DOHH2 (cell line): Measurements from ENCODE around the gene MYH6.

ENCODE experiments used
- H3F3A ChIP-seq: fragments of 200-600 bp; sonication (generic), shearing (Covaris generic); 2 replicates; pipeline ENCODE4 v1.6.0; 2016; ENCODE audit warnings: antibody characterized with exemption, mild to moderate bottlenecking; ENCODE audit not compliant: control insufficient read depth, insufficient read depth
- H3K27ac ChIP-seq: fragments of 200-600 bp; sonication (generic); 2 replicates; pipeline ENCODE4 v1.5.1; 2014; ENCODE audit warnings: low read depth, mild to moderate bottlenecking, low read length, moderate library complexity
- H3K27me3 ChIP-seq: fragments of 200-600 bp; sonication (generic); 2 replicates; pipeline ENCODE4 v1.6.1; 2014; ENCODE audit warnings: mild to moderate bottlenecking, low read length, mixed read lengths; ENCODE audit not compliant: control insufficient read depth
- H3K36me3 ChIP-seq: fragments of 200-600 bp; sonication (generic); 2 replicates; pipeline ENCODE4 v1.6.1; 2014; ENCODE audit warnings: mild to moderate bottlenecking, low read length, moderate library complexity, mixed read lengths; ENCODE audit not compliant: control insufficient read depth
- H3K4me1 ChIP-seq: fragments of 200-600 bp; sonication (generic); 2 replicates; pipeline ENCODE4 v1.6.1; 2014; ENCODE audit warnings: mild to moderate bottlenecking, low read length, mixed read lengths; ENCODE audit not compliant: control insufficient read depth
- H3K4me2 ChIP-seq: fragments of 200-600 bp; sonication (generic); 2 replicates; pipeline ENCODE4 v1.6.0; 2014; ENCODE audit warnings: mild to moderate bottlenecking, low read length, moderate library complexity
- H3K4me3 ChIP-seq: fragments of 200-600 bp; sonication (generic); 2 replicates; pipeline ENCODE4 v1.5.1; 2014; ENCODE audit warnings: mild to moderate bottlenecking, low read length, mixed read lengths
- H3K79me2 ChIP-seq: fragments of 200-600 bp; sonication (generic); 2 replicates; pipeline ENCODE4 v1.6.1; 2014; ENCODE audit warnings: mild to moderate bottlenecking, low read length, mixed read lengths; ENCODE audit not compliant: control insufficient read depth
- H3K9me2 ChIP-seq: fragments of 200-600 bp; sonication (generic); replicated peaks from 2 replicates; pipeline ENCODE4 v1.6.1; 2014; ENCODE audit warnings: mild to moderate bottlenecking, low read length, mixed read lengths; ENCODE audit not compliant: control insufficient read depth
- H3K9me3 ChIP-seq: fragments of 200-600 bp; sonication (generic); 2 replicates; pipeline ENCODE4 v1.6.1; 2014; ENCODE audit warnings: antibody characterized with exemption, low read length, mixed read lengths; ENCODE audit not compliant: control insufficient read depth, insufficient read depth
- H4K20me1 ChIP-seq: fragments of 200-600 bp; sonication (generic); 2 replicates; pipeline ENCODE4 v1.6.0; 2014; ENCODE audit warnings: low read depth, mild to moderate bottlenecking, antibody characterized with exemption, low read length, moderate library complexity; ENCODE audit not compliant: control insufficient read depth, insufficient read depth
- CTCF ChIP-seq: fragments of 200-600 bp; sonication (generic); IDR thresholded peaks from one replicate; pipeline ENCODE4 v1.5.1; 2014; ENCODE audit warnings: antibody characterized with exemption, mild to moderate bottlenecking, low read depth, low read length; ENCODE audit not compliant: poor library complexity, severe bottlenecking
- EZH2phosphoT487 ChIP-seq: fragments of 200-600 bp; sonication (generic); IDR thresholded peaks from 2 replicates; pipeline ENCODE4 v1.6.1; 2017; ENCODE audit warnings: borderline replicate concordance, mild to moderate bottlenecking, antibody characterized with exemption, low read length, moderate library complexity, mixed read lengths

The MYH6 gene

GRCh38 chr14:23452237-23452636 is 44.2 kb upstream of the MYH6 start:
- H3K27me3 ChIP-seq = peaks cover 11% of the 10 kb centered on the region; the same call in 1 of the 2 replicates
- no peaks in the 10 kb centered on the region for H3K79me2 ChIP-seq
- no peaks in the 10 kb centered on the region for H3K9me2 ChIP-seq
- TF ChIP-seq CTCF = no peak
- no peak for TF ChIP-seq EZH2phosphoT487
- H3K4me1 ChIP-seq = no peaks in the 10 kb centered on the region
- H3F3A ChIP-seq = no peaks in the 10 kb centered on the region
- H3K4me3 ChIP-seq = no peak overlapping the region
- H3K27ac ChIP-seq = no peak overlapping the region
- no peaks in the 10 kb centered on the region for H4K20me1 ChIP-seq
- no peak overlapping the region for H3K4me2 ChIP-seq
- no peaks in the 10 kb centered on the region for H3K9me3 ChIP-seq
- no peaks in the 10 kb centered on the region for H3K36me3 ChIP-seq

GRCh38 chr14:23450379-23450778 is 42.3 kb upstream of the MYH6 start:
- H3F3A ChIP-seq = no peaks in the 10 kb centered on the region
- no peaks in the 10 kb centered on the region for H3K4me1 ChIP-seq
- no peaks in the 10 kb centered on the region for H3K9me2 ChIP-seq
- no peak for TF ChIP-seq CTCF
- TF ChIP-seq EZH2phosphoT487 = no peak
- H3K4me3 ChIP-seq = no peak overlapping the region
- H3K36me3 ChIP-seq = no peaks in the 10 kb centered on the region
- H3K4me2 ChIP-seq = no peak overlapping the region
- no peaks in the 10 kb centered on the region for H4K20me1 ChIP-seq
- H3K79me2 ChIP-seq = no peaks in the 10 kb centered on the region
- peaks cover 11% of the 10 kb centered on the region; the same call in 1 of the 2 replicates for H3K27me3 ChIP-seq
- no peak overlapping the region for H3K27ac ChIP-seq
- no peaks in the 10 kb centered on the region for H3K9me3 ChIP-seq

- Histone ChIP-seq H4K20me1 (no peaks in the 10 kb centered on the region), H3K4me3 (no peak overlapping the region), H3K27me3 (peaks cover 9% of the 10 kb centered on the region; the same call in 1 of the 2 replicates), H3F3A (no peaks in the 10 kb centered on the region), H3K27ac (no peak overlapping the region), H3K79me2 (no peaks in the 10 kb centered on the region), H3K36me3 (no peaks in the 10 kb centered on the region), H3K4me1 (no peaks in the 10 kb centered on the region), H3K9me2 (no peaks in the 10 kb centered on the region), H3K4me2 (no peak overlapping the region), H3K9me3 (no peaks in the 10 kb centered on the region)
- TF ChIP-seq CTCF (no peak), EZH2phosphoT487 (no peak)
Measured at GRCh38 chr14:23449314-23449713, 41.2 kb upstream of the MYH6 start.
